H9 (cell line): ENCODE measurements around the gene PARD3. TPM values are rescaled to one million over a fixed set of nuclear protein-coding genes. Genes with fewer than 3 reads are reported as not detected.

Source experiments
- DNase-seq: peaks from one replicate; pipeline ENCODE4 v3.0.0-alpha.2; 2017
- H2AFZ ChIP-seq: one replicate; pipeline ENCODE4 v1.6.1; 2013; ENCODE audit warnings: mild to moderate bottlenecking, low read length, control low read depth, moderate library complexity
- H2AK5ac ChIP-seq: 2 replicates; pipeline ENCODE4 v1.6.1; 2013; ENCODE audit warnings: low read length, control low read depth, mixed read lengths; ENCODE audit not compliant: insufficient read length
- H2BK120ac ChIP-seq: one replicate; pipeline ENCODE4 v1.6.1; 2013; ENCODE audit warnings: low read depth, mild to moderate bottlenecking, low read length, control low read depth, inconsistent platforms; ENCODE audit not compliant: poor library complexity, severe bottlenecking
- H2BK12ac ChIP-seq: 2 replicates; pipeline ENCODE4 v1.6.1; 2013; ENCODE audit warnings: low read length, control low read depth, mixed read lengths, low read depth; ENCODE audit not compliant: insufficient read length
- H2BK15ac ChIP-seq: 2 replicates; pipeline ENCODE4 v1.6.1; 2013; ENCODE audit warnings: low read depth, low read length, control low read depth
- H2BK20ac ChIP-seq: one replicate; pipeline ENCODE4 v1.6.1; 2013; ENCODE audit warnings: low read depth, mild to moderate bottlenecking, low read length, control low read depth, inconsistent platforms; ENCODE audit not compliant: poor library complexity, severe bottlenecking
- H2BK5ac ChIP-seq: 2 replicates; pipeline ENCODE4 v1.6.1; 2013; ENCODE audit warnings: low read length, control low read depth, mixed read lengths; ENCODE audit not compliant: insufficient read length
- H3K14ac ChIP-seq: 2 replicates; pipeline ENCODE4 v1.6.1; 2013; ENCODE audit warnings: low read length, control low read depth; ENCODE audit not compliant: insufficient read depth
- H3K18ac ChIP-seq: 2 replicates; pipeline ENCODE4 v1.6.1; 2013; ENCODE audit warnings: low read depth, mild to moderate bottlenecking, mixed read lengths, low read length, control low read depth; ENCODE audit not compliant: insufficient read length
- H3K23ac ChIP-seq: 2 replicates; pipeline ENCODE4 v1.6.1; 2013; ENCODE audit warnings: low read length, control low read depth, mixed read lengths, low read depth; ENCODE audit not compliant: insufficient read length
- H3K23me2 ChIP-seq: 2 replicates; pipeline ENCODE4 v1.6.1; 2013; ENCODE audit warnings: low read depth, mild to moderate bottlenecking, mixed read lengths, low read length, control low read depth; ENCODE audit not compliant: insufficient read length, poor library complexity, severe bottlenecking
- H3K27ac ChIP-seq: 2 replicates; pipeline ENCODE4 v1.5.1; 2013; ENCODE audit warnings: low read length, control low read depth, mixed read lengths, low read depth; ENCODE audit not compliant: insufficient read length
- H3K27me3 ChIP-seq: 2 replicates; pipeline ENCODE4 v1.6.1; 2013; ENCODE audit warnings: low read length, control low read depth, inconsistent platforms; ENCODE audit not compliant: insufficient read depth
- H3K4ac ChIP-seq: 2 replicates; pipeline ENCODE4 v1.6.1; 2013; ENCODE audit warnings: low read depth, mild to moderate bottlenecking, control low read depth, inconsistent platforms, low read length, moderate library complexity
- H3K4me1 ChIP-seq: 2 replicates; pipeline ENCODE4 v1.6.1; 2013; ENCODE audit warnings: low read length, control low read depth, inconsistent platforms; ENCODE audit not compliant: insufficient read depth
- H3K4me2 ChIP-seq: 2 replicates; pipeline ENCODE4 v1.6.1; 2013; ENCODE audit warnings: low read length, control low read depth, mixed read lengths; ENCODE audit not compliant: insufficient read length, insufficient read depth
- H3K56ac ChIP-seq: 2 replicates; pipeline ENCODE4 v1.6.1; 2013; ENCODE audit warnings: low read depth, mild to moderate bottlenecking, mixed read lengths, low read length, control low read depth; ENCODE audit not compliant: insufficient read length
- H3K79me1 ChIP-seq: 2 replicates; pipeline ENCODE4 v1.6.1; 2013; ENCODE audit warnings: low read depth, mild to moderate bottlenecking, moderate library complexity, low read length, control low read depth, inconsistent platforms; ENCODE audit not compliant: insufficient read depth, poor library complexity, severe bottlenecking
- H3K79me2 ChIP-seq: 2 replicates; pipeline ENCODE4 v1.6.1; 2013; ENCODE audit warnings: low read length, control low read depth, inconsistent platforms; ENCODE audit not compliant: insufficient read depth
- H3K9ac ChIP-seq: 2 replicates; pipeline ENCODE4 v1.6.1; 2013; ENCODE audit warnings: low read length, control low read depth, mixed read lengths; ENCODE audit not compliant: insufficient read length; ENCODE audit errors: extremely low read depth
- H3K9me3 ChIP-seq: one replicate; pipeline ENCODE4 v1.6.1; 2013; ENCODE audit warnings: low read depth, low read length, inconsistent platforms; ENCODE audit not compliant: control insufficient read depth
- H3T11ph ChIP-seq: one replicate; pipeline ENCODE4 v1.6.1; 2013; ENCODE audit warnings: mild to moderate bottlenecking, low read length, control low read depth, inconsistent platforms
- H4K20me1 ChIP-seq: one replicate; pipeline ENCODE4 v1.6.1; 2013; ENCODE audit not compliant: control insufficient read depth, insufficient read length, insufficient read depth
- H4K5ac ChIP-seq: 2 replicates; pipeline ENCODE4 v1.6.1; 2013; ENCODE audit warnings: low read depth, mild to moderate bottlenecking, mixed read lengths, low read length, control low read depth; ENCODE audit not compliant: insufficient read length
- H4K8ac ChIP-seq: replicated peaks from 2 replicates; pipeline ENCODE4 v1.6.1; 2013; ENCODE audit warnings: low read length, control low read depth, mixed read lengths, low read depth; ENCODE audit not compliant: insufficient read length
- H4K91ac ChIP-seq: 2 replicates; pipeline ENCODE4 v1.6.1; 2013; ENCODE audit warnings: low read depth, mild to moderate bottlenecking, moderate library complexity, mixed read lengths, low read length, control low read depth; ENCODE audit not compliant: insufficient read length
- H3K27ac Mint-ChIP-seq, 3 experiments: 2 replicates in 2 of 3; 3 replicates in 1 of 3; pipeline ENCODE4 v1.8.0; 2020 to 2021; ENCODE audit warnings: mixed read lengths in 3 of 3, mild to moderate bottlenecking in 1 of 3, moderate library complexity in 1 of 3
- H3K27me3 Mint-ChIP-seq: 2 replicates; pipeline ENCODE4 v1.8.0; 2021; ENCODE audit warnings: low read depth, mild to moderate bottlenecking, moderate library complexity, mixed read lengths
- H3K36me3 Mint-ChIP-seq, 3 experiments: 2 replicates in 2 of 3; 3 replicates in 1 of 3; pipeline ENCODE4 v1.8.0; 2020 to 2021; ENCODE audit warnings: low read depth in 3 of 3, mixed read lengths in 3 of 3; ENCODE audit not compliant: insufficient read depth in 1 of 3
- H3K4me1 Mint-ChIP-seq, 2 experiments: 2 replicates each; pipeline ENCODE4 v1.8.0; 2020; ENCODE audit warnings: mixed read lengths in 2 of 2
- H3K4me3 Mint-ChIP-seq, 2 experiments: 2 replicates in 1 of 2; 3 replicates in 1 of 2; pipeline ENCODE4 v1.8.0; 2020 to 2021; ENCODE audit warnings: mild to moderate bottlenecking in 2 of 2, mixed read lengths in 2 of 2, moderate library complexity in 1 of 2
- H3K9me3 Mint-ChIP-seq, 2 experiments: 2 replicates in 1 of 2; 3 replicates in 1 of 2; pipeline ENCODE4 v1.8.0; 2020; ENCODE audit warnings: mild to moderate bottlenecking in 2 of 2, mixed read lengths in 2 of 2, moderate library complexity in 1 of 2
- WGBS: extraction: QIAGEN DNeasy Blood & Tissue Kit; methylation state at CpG from one replicate; pipeline ENCODE4 v1.1.7; 2013; ENCODE audit warnings: missing lambda C conversion rate, low lambda C conversion rate, mixed read lengths; ENCODE audit not compliant: insufficient read length; ENCODE audit errors: extremely low coverage; 5-methylcytosine and 5-hydroxymethylcytosine counted together
- total RNA-seq: library from RNA; stranded (reverse); gene quantifications from 2 replicates; pipeline ENCODE4 v1.2.1, GENCODE V29; 2021
- TF ChIP-seq, protein P1 (sequence below): fragments of 200-600 bp; sonication (generic); conservative IDR thresholded peaks from 3 replicates; pipeline ENCODE4 v1.8.0; 2021; ENCODE audit warnings: antibody characterized with exemption, mild to moderate bottlenecking

PARD3 gene
- total RNA-seq, 1 experiment from 2014 or later: 44.7 TPM

DNA sequence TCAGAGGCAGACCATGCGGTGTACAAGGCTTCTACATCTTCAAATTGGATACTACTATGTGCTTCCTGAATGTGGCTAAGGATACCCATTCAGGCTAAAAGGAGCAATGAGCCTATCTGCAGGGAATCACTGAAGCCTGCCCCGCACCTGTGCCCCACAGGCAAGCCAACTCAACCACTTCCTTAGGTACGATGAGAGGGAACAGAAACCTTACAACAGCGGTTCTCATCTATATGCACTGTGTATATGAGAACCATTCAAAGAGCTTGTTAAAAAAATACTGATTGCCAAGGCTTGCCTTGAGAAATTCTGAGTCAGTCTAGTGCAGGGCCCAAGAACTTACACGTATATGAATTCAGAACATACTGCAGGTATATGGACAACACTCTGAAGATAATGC, 679.6 kb downstream of the PARD3 start:
- peak overlapping the region in 1 of 3 experiments; percentile 4; a peak in 1 of 7 replicates for H3K27ac Mint-ChIP-seq
- DNase-seq: no peak
- Histone ChIP-seq H4K20me1 (no peaks in the 10 kb centered on the region), H4K91ac (no peak overlapping the region), H3K79me2 (no peaks in the 10 kb centered on the region), H3K9ac (no peak overlapping the region), H3K79me1 (no peaks in the 10 kb centered on the region), H3K4me2 (no peak overlapping the region), H2BK12ac (no peak overlapping the region), H3K23me2 (no peaks in the 10 kb centered on the region), H3K23ac (no peak overlapping the region), H3T11ph (no peak overlapping the region), H3K4ac (no peak overlapping the region), H2BK20ac (no peak overlapping the region), H3K27me3 (no peaks in the 10 kb centered on the region), H3K56ac (no peak overlapping the region), H3K9me3 (no peaks in the 10 kb centered on the region), H2BK120ac (no peak overlapping the region), H3K18ac (no peak overlapping the region), H3K27ac (no peak overlapping the region), H2BK5ac (no peak overlapping the region), H2AFZ (no peak overlapping the region), H3K14ac (no peak overlapping the region), H2BK15ac (no peak overlapping the region), H3K4me1 (no peaks in the 10 kb centered on the region), H4K5ac (no peak overlapping the region), H2AK5ac (no peak overlapping the region), H4K8ac (no peak overlapping the region)
- H3K36me3 Mint-ChIP-seq: peaks cover 0 to 6% (median 0%) of the 10 kb centered on the region in 3 experiments; a peak in 1 of 7 replicates
- H3K4me1 Mint-ChIP-seq: peaks cover 11 to 14% of the 10 kb centered on the region in 2 experiments
- WGBS: no CpG with 5 or more reads among the region's 5 CpGs
- no peaks in the 10 kb centered on the region for H3K27me3 Mint-ChIP-seq
- no peak overlapping the region for H3K4me3 Mint-ChIP-seq
- H3K9me3 Mint-ChIP-seq: no peaks in the 10 kb centered on the region
- TF ChIP-seq, protein P1, sequence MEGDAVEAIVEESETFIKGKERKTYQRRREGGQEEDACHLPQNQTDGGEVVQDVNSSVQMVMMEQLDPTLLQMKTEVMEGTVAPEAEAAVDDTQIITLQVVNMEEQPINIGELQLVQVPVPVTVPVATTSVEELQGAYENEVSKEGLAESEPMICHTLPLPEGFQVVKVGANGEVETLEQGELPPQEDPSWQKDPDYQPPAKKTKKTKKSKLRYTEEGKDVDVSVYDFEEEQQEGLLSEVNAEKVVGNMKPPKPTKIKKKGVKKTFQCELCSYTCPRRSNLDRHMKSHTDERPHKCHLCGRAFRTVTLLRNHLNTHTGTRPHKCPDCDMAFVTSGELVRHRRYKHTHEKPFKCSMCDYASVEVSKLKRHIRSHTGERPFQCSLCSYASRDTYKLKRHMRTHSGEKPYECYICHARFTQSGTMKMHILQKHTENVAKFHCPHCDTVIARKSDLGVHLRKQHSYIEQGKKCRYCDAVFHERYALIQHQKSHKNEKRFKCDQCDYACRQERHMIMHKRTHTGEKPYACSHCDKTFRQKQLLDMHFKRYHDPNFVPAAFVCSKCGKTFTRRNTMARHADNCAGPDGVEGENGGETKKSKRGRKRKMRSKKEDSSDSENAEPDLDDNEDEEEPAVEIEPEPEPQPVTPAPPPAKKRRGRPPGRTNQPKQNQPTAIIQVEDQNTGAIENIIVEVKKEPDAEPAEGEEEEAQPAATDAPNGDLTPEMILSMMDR: no peak
